COLO829 (cell line): ENCODE measurements around the gene IFNA14.
"Not testable (repeated sequence)": the region's sequence is repeated elsewhere in the genome, so short reads cannot be mapped to it uniquely, and the experiment has no call there.

Source experiments
- DNase-seq: peaks from one replicate; pipeline ENCODE4 v3.0.0; 2012; ENCODE audit warnings: low spot score

The IFNA14 gene

GRCh38 chr9:21213411-21214326 is 26.1 kb downstream of the IFNA14 start:
- not testable (repeated sequence) for DNase-seq

DNA sequence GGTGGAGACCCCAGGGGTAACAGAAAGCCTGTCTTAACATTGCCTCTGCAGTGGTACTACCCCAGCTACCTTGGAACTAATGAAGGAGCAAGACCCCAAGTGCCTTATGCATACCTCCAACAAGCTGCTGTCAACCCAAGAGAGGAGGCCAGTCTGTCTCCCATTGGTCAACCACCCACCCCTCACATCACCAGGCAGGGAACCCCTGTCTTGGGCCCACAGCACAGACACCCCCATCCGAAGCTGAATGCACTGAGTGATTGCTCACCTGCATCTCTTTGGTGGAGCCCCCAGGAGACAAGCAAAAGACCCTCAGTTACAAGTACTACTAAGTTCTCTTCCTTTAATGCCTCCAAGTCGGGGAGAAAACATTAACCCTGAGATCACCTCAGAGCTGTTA is 27.6 kb downstream of the IFNA14 start:
- not testable (repeated sequence) for DNase-seq

DNA sequence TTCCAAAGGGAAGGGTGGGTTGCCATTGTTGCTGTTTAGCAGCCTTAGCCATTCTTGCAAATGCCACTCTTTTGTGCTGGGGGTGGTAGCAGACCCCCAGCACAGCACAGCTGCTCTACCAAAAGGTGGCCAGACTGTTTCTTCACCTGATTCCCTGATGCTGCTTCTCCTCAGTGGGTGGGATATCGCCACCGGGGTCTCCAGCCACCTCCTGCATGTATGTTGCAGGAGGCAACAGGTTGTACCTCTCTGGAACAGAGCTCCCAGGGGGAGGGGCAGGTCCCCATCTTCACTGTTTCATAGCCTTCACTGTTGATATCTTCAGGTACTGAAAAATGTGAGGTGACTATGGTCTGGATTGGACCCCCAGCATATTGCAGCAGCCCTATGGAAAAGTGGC is 29.0 kb downstream of the IFNA14 start:
- DNase-seq, result not testable (repeated sequence)

DNA sequence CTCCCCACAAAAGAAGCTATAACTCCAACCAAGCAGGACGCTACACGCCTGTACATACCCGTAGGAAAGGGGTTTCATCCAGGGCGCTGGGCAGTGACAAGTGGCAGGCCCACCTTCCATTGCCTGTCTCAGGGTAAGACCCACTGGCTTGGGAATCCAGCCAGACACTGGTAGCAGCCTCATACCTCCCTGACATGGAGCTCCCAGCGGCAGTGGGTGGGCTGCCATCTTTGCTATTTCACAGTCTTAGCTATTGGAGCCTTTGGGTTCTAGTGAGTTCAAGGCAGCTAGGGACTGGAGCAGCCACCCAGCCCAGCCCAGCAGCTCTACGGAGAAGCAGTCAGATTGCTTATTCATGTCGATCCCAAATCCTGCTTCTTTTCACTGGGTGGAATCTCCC is 29.5 kb downstream of the IFNA14 start:
- no peak for DNase-seq

DNA sequence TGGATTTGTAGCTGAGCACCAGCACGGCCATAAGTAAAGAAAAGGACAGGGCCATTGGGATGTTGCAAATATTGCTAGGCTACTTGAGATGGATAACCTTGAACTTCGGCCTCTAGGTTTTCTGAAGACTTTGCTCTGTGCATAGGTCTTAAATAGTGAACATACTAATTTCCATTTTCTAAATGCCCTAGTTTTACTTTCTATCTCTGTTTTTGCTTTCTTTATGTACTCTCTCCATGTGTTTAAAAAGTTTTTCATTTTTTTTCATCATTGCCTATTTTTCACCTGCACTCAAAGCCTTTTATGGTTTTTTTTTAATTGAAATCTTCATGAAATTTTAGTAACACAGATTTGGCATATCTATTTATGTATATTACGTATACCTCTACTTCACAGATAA is 32.8 kb downstream of the IFNA14 start, which contains the start of gene IFNA10:
IFNA10 (minus strand) TSS at position 101 of the 400 bp plus-strand sequence; CDS start at position 55, 46 bp downstream.
- not testable (repeated sequence) for DNase-seq

DNA sequence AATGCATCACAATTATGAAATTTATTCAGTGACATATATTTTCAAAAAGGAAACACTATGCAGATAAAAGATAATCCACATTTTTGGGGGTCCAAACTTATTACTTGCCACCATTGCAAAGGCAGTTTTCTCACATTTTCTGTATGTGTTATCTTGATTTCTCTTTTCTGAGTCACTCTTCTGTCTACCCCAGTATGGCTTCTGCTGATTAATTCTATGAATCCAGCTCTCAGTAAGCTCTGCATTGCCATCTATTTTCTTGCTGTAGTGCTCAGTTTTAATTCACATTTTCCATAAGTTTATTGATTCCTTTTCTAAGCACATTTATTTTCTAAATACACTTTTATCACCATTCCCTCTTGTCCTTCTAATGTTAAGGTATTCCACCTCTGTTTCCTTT is 34.6 kb downstream of the IFNA14 start:
- no peak for DNase-seq

DNA sequence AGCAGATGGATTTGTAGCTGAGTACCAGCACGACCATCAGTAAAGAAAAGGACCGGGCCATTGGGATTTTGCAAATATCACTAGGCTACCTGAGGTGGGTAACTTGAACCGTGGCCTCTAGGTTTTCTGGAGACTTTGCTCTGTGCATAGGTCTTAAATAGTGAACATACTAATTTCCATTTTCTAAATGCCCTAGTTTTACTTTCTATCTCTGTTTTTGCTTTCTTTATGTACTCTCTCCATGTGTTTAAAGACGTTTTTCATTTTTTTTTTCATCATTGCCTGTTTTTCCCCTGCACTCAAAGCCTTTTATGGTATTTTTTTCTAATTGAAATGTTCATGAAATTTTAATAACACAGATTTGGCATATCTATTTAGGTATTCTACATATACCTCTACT is 37.7 kb downstream of the IFNA14 start, which contains the start of gene IFNA7:
IFNA7 (minus strand) TSS at position 101 of the 400 bp plus-strand sequence; CDS start at position 61, 40 bp downstream.
- DNase-seq, result not testable (repeated sequence)

DNA sequence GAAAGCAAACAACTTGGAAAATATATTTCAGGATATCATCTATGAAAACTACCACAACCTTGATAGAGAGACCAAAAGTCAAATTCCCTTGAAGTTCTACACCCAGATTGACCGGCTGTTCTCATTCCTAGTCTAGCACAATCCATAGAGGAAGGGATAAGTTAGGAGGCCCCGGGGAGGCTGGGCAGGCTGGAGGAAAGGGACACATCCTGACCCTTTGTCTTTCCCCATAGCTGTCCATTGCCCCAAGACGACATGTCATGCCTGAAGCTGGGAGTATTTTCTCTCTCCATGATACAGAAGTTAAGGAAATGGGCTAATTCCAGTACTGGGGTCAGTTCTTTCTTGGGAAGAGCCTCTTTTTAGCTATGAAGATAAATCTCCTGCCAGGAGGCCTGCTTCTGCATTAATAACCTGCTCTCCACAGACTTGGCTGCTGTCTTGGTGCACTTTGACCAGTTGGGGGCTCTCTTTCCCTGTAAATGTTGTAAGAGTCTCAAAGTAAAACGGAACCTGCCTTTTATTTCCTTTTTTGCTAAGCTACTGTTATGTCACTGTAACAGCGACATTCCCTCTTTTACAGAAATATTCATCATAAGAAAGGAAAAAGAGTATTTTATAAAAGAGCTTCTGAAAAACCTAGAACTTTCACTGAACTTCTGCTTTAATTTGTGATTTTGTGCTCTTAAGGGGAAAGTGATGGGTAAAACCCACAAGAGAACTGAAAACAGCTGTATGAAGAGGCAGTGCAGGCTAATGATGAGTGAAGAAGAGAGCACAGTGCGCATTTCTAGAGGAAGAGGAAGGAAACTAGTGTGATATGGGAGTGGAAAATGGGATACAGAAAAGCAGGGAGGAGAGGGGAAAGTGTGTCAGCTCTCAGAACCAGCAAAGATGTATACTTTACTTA is 44.7 kb downstream of the IFNA14 start:
- not testable (repeated sequence) for DNase-seq
